B cell (primary cell): ENCODE results near the gene MAPK8IP2.

Source experiments
- EZH2 ChIP-seq: IDR thresholded peaks from 2 replicates; pipeline ENCODE4 v1.6.1; 2012; ENCODE audit warnings: borderline replicate concordance, low read depth, mild to moderate bottlenecking, moderate library complexity, low read length; ENCODE audit not compliant: insufficient read depth, poor library complexity, severe bottlenecking
- TF ChIP-seq, protein P1 (sequence below): fragments of 200-600 bp; IDR thresholded peaks from one replicate; pipeline ENCODE4 v1.8.0; 2022; ENCODE audit warnings: antibody characterized with exemption, mild to moderate bottlenecking

GRCh38 chr22:50553310-50553709 is 47.3 kb upstream of the MAPK8IP2 start:
- TF ChIP-seq, protein P1, sequence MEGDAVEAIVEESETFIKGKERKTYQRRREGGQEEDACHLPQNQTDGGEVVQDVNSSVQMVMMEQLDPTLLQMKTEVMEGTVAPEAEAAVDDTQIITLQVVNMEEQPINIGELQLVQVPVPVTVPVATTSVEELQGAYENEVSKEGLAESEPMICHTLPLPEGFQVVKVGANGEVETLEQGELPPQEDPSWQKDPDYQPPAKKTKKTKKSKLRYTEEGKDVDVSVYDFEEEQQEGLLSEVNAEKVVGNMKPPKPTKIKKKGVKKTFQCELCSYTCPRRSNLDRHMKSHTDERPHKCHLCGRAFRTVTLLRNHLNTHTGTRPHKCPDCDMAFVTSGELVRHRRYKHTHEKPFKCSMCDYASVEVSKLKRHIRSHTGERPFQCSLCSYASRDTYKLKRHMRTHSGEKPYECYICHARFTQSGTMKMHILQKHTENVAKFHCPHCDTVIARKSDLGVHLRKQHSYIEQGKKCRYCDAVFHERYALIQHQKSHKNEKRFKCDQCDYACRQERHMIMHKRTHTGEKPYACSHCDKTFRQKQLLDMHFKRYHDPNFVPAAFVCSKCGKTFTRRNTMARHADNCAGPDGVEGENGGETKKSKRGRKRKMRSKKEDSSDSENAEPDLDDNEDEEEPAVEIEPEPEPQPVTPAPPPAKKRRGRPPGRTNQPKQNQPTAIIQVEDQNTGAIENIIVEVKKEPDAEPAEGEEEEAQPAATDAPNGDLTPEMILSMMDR = no peak
- no peak for TF ChIP-seq EZH2
